ENCODE measurements around the gene CA11. TPM values are rescaled to one million over a fixed set of nuclear protein-coding genes. Genes with fewer than 3 reads are reported as not detected.

The CA11 gene
- total RNA-seq, 1 donor from 2014 or later, result 9.5 TPM

- H3K36me3 Mint-ChIP-seq (ENCODE audit: low read depth, unreplicated experiment), result no peaks in the 10 kb centered on the region
Measured at GRCh38 chr19:48636859-48637448, 9.0 kb downstream of the CA11 start, which contains the start of gene DBP. Gene DBP, minus strand, starts transcription at chr19:48637379. Its CDS starts 385 bp downstream, at chr19:48636994.

GRCh38 chr19:48635966-48636858 is 9.8 kb downstream of the CA11 start:
- Mint-ChIP-seq H3K4me3 (ENCODE audit: unreplicated experiment) (peak overlapping the region; percentile 79), H3K36me3 (ENCODE audit: low read depth, unreplicated experiment) (no peaks in the 10 kb centered on the region), H3K4me1 (ENCODE audit: low read depth, unreplicated experiment) (peaks cover 3% of the 10 kb centered on the region), H3K27me3 (ENCODE audit: low read depth, unreplicated experiment) (peaks cover 5% of the 10 kb centered on the region), H3K9me3 (ENCODE audit: unreplicated experiment) (no peaks in the 10 kb centered on the region), H3K27ac (ENCODE audit: unreplicated experiment) (peak overlapping the region; percentile 27)
- DNase-seq (ENCODE audit: low read depth) (no peak), FAIRE-seq (no peak)
- H3K9ac ChIP-seq (ENCODE audit: low read length), result peak overlapping the region; percentile 38
- no peak overlapping the region for H3K27ac ChIP-seq (ENCODE audit: low read depth, low read length)
- H2AFZ ChIP-seq (ENCODE audit: low read depth, low read length), result peak overlapping the region; percentile 25
- H3K36me3 ChIP-seq (ENCODE audit: insufficient read depth, low read length), result no peaks in the 10 kb centered on the region
- peaks cover 34% of the 10 kb centered on the region for H3K4me1 ChIP-seq (ENCODE audit: insufficient read depth, low read length)
- H3K4me3 ChIP-seq (ENCODE audit: insufficient read depth, low read depth, low read length), result peak overlapping the region; percentile 35
- no peaks in the 10 kb centered on the region for H4K20me1 ChIP-seq (ENCODE audit: insufficient read depth, low read length)
- peak; percentile 61 for TF ChIP-seq EZH2 (IDR thresholded peaks at IDR 0.05; ENCODE audit: insufficient read depth, low read length)
- TF ChIP-seq, protein P1, sequence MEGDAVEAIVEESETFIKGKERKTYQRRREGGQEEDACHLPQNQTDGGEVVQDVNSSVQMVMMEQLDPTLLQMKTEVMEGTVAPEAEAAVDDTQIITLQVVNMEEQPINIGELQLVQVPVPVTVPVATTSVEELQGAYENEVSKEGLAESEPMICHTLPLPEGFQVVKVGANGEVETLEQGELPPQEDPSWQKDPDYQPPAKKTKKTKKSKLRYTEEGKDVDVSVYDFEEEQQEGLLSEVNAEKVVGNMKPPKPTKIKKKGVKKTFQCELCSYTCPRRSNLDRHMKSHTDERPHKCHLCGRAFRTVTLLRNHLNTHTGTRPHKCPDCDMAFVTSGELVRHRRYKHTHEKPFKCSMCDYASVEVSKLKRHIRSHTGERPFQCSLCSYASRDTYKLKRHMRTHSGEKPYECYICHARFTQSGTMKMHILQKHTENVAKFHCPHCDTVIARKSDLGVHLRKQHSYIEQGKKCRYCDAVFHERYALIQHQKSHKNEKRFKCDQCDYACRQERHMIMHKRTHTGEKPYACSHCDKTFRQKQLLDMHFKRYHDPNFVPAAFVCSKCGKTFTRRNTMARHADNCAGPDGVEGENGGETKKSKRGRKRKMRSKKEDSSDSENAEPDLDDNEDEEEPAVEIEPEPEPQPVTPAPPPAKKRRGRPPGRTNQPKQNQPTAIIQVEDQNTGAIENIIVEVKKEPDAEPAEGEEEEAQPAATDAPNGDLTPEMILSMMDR (IDR thresholded peaks at IDR 0.05; ENCODE audit: insufficient read depth, low read depth, low read length), result no peak
- no peaks in the 10 kb centered on the region for H3K9me3 ChIP-seq (ENCODE audit: insufficient read depth, low read depth, low read length)
- H3K27me3 ChIP-seq (ENCODE audit: insufficient read depth, low read length), result peaks cover 3% of the 10 kb centered on the region
- H3K79me2 ChIP-seq (ENCODE audit: insufficient read depth, low read length), result no peaks in the 10 kb centered on the region
- H3K4me2 ChIP-seq (ENCODE audit: low read length), result peak overlapping the region; percentile 88

More at GRCh38 chr19:48636859-48637448, 9.0 kb downstream of the CA11 start, which contains the start of gene DBP:
- Mint-ChIP-seq H3K27me3 (ENCODE audit: low read depth, unreplicated experiment) (peaks cover 5% of the 10 kb centered on the region), H3K27ac (ENCODE audit: unreplicated experiment) (peak within 1 kb of the TSS; percentile 99), H3K4me1 (ENCODE audit: low read depth, unreplicated experiment) (peaks cover 3% of the 10 kb centered on the region), H3K9me3 (ENCODE audit: unreplicated experiment) (no peaks in the 10 kb centered on the region), H3K4me3 (ENCODE audit: unreplicated experiment) (peak within 1 kb of the TSS; percentile 83)
- Histone ChIP-seq H3K4me2 (ENCODE audit: low read length) (peak within 1 kb of the TSS; percentile 88), H3K4me3 (ENCODE audit: insufficient read depth, low read depth, low read length) (peak within 1 kb of the TSS; percentile 64), H2AFZ (ENCODE audit: low read depth, low read length) (peak within 1 kb of the TSS; percentile 88), H3K36me3 (ENCODE audit: insufficient read depth, low read length) (no peaks in the 10 kb centered on the region), H3K27ac (ENCODE audit: low read depth, low read length) (peak within 1 kb of the TSS; percentile 42), H3K9me3 (ENCODE audit: insufficient read depth, low read depth, low read length) (no peaks in the 10 kb centered on the region), H4K20me1 (ENCODE audit: insufficient read depth, low read length) (no peaks in the 10 kb centered on the region), H3K79me2 (ENCODE audit: insufficient read depth, low read length) (no peaks in the 10 kb centered on the region), H3K27me3 (ENCODE audit: insufficient read depth, low read length) (peaks cover 3% of the 10 kb centered on the region), H3K9ac (ENCODE audit: low read length) (peak within 1 kb of the TSS; percentile 80), H3K4me1 (ENCODE audit: insufficient read depth, low read length) (peaks cover 34% of the 10 kb centered on the region)
- FAIRE-seq (no peak), DNase-seq (ENCODE audit: low read depth) (no peak)
- TF ChIP-seq, protein P1 (IDR thresholded peaks at IDR 0.05; ENCODE audit: insufficient read depth, low read depth, low read length), result no peak
- no peak for TF ChIP-seq EZH2 (IDR thresholded peaks at IDR 0.05; ENCODE audit: insufficient read depth, low read length)
